ENCODE measurements around the gene ME3. TPM values are rescaled to one million over a fixed set of nuclear protein-coding genes. Genes with fewer than 3 reads are reported as not detected.

Gene ME3
- total RNA-seq, 2 donors from 2014 or later: 13.8 to 20.3 TPM

DNA sequence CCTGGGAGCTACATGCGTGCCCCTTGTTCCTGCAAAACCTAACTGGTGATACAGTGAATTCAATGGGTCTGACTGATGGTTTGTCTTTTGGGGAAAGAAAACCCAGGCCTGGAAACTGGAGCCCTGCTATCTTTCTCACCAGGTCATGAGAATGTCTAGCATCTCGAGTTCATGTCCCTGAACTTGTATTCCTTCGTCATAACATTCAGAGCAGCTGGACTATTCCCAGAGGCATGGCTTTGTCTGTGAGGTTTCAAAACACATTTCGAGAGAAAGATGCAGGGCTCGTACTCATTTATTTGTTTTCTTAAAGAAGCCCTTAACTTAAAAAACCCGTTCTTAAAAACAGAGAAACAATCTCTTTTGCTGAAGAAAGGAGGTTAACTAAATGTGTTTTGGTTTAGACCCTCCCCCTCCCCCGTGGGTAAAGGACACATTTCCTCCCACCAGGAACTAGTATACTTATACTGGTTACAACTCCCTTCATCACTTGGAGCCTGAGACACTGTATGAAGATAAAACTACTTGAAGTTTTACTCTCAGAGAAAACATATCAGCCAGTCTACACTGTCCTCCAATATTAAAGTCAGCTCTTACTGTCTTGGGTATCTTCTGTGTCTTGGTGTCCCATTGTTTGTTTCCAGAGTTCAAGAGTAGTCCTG is 43.2 kb downstream of the ME3 start:
- Histone ChIP-seq H3K4me1 (no peaks in the 10 kb centered on the region), H3K4me3 (no peak overlapping the region), H3K27ac (no peak overlapping the region), H3K36me3 (no peaks in the 10 kb centered on the region), H3K9ac (ENCODE audit: low read depth in 2 of 2, low read length in 2 of 2) (no peak overlapping the region), H3K27me3 (no peaks in the 10 kb centered on the region), H3K9me3 (no peaks in the 10 kb centered on the region)
- DNase-seq: no peak
- TF ChIP-seq, protein P1, sequence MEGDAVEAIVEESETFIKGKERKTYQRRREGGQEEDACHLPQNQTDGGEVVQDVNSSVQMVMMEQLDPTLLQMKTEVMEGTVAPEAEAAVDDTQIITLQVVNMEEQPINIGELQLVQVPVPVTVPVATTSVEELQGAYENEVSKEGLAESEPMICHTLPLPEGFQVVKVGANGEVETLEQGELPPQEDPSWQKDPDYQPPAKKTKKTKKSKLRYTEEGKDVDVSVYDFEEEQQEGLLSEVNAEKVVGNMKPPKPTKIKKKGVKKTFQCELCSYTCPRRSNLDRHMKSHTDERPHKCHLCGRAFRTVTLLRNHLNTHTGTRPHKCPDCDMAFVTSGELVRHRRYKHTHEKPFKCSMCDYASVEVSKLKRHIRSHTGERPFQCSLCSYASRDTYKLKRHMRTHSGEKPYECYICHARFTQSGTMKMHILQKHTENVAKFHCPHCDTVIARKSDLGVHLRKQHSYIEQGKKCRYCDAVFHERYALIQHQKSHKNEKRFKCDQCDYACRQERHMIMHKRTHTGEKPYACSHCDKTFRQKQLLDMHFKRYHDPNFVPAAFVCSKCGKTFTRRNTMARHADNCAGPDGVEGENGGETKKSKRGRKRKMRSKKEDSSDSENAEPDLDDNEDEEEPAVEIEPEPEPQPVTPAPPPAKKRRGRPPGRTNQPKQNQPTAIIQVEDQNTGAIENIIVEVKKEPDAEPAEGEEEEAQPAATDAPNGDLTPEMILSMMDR (IDR thresholded peaks at IDR 0.05): no peak
- intact Hi-C loops (cut with DNase I): no loop called here

DNA sequence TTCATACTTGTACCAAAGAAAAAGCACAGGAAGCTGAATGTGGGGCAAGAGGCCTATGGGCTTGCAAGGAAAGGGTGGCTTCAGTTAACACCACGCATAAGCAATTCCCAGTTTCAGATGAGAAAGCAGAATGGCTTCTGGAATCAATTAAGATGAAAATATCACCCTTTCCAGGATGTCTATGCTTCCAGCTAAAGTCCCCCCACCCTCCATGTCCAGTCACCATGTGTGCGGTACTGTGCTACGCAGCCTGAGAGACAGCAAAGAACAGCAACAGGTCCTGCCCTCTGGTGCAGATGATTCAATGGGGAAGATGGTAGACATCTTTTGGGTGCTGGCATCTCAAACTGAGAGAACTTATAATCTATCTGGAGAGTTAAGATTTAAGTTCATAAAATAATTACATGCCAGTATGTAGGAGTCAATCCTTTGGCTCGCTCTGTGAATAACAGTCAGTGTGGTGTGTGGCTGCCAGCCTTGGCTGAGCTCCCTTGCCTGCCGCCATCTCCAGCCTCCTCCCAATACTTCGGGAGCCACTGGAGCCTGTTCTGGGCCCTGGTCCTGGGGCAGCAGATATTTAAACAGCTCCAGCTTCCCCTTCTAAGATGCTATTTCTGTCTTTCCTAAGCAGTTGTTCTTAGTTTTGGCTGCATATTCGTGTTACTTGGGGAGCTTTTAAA is 44.5 kb downstream of the ME3 start:
- no peaks in the 10 kb centered on the region for H3K9me3 ChIP-seq
- no peaks in the 10 kb centered on the region for H3K36me3 ChIP-seq
- intact Hi-C loops (cut with DNase I): no loop called here
- H3K4me3 ChIP-seq: no peak overlapping the region
- no peaks in the 10 kb centered on the region for H3K4me1 ChIP-seq
- no peak overlapping the region for H3K9ac ChIP-seq (ENCODE audit: low read depth in 2 of 2, low read length in 2 of 2)
- TF ChIP-seq, protein P1 (IDR thresholded peaks at IDR 0.05): no peak
- DNase-seq: no peak
- H3K27me3 ChIP-seq: no peaks in the 10 kb centered on the region
- no peak overlapping the region for H3K27ac ChIP-seq

DNA sequence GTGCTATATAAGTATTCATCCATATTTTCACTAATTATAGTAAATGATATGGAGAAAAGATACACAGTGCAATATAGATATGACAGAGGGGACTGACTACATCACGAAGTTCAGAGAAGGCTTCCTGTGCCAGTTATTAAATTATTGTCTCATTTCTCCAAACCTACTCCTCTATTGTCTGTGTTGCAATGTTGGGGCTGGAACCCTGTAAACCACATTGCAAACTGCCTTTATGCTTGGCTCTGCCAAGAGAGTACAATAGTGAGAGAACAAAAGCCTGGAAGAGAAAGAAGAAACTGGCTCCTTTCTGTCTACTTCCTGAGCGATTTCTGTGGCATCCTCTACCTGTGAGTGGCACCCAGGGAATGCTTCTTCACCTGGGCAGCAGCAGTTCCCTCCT is 46.4 kb downstream of the ME3 start:
- no peak for DNase-seq
- intact Hi-C loops (cut with DNase I): no loop called here
- Histone ChIP-seq H3K9ac (ENCODE audit: low read depth in 2 of 2, low read length in 2 of 2) (no peak overlapping the region), H3K9me3 (no peaks in the 10 kb centered on the region), H3K4me3 (no peak overlapping the region), H3K36me3 (no peaks in the 10 kb centered on the region), H3K4me1 (no peaks in the 10 kb centered on the region), H3K27me3 (no peaks in the 10 kb centered on the region), H3K27ac (no peak overlapping the region)
- TF ChIP-seq, protein P1 (IDR thresholded peaks at IDR 0.05): no peak

DNA sequence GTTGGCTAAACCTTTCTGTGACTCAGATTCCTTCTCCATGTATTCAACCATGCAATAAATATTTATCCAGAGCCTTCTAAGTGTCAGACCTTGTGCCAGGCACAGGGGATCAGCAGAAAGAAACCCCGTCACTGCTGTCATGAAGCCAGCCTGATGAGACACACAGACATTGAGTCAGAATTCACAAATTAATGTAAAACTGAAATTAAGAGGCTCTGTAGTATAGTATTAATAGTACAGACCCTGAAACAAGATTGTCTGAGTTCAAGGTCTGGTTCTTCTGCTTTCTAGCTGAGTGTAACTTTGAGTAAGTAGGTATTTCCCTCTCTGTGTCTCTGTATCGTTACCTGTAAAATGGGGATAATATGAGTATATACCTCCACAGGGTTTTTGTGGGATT is 46.9 kb downstream of the ME3 start:
- no peak overlapping the region for H3K4me3 ChIP-seq
- H3K27me3 ChIP-seq: no peaks in the 10 kb centered on the region
- intact Hi-C loops (cut with DNase I): no loop called here
- no peaks in the 10 kb centered on the region for H3K36me3 ChIP-seq
- H3K9me3 ChIP-seq: no peaks in the 10 kb centered on the region
- H3K9ac ChIP-seq (ENCODE audit: low read depth in 2 of 2, low read length in 2 of 2): no peak overlapping the region
- H3K4me1 ChIP-seq: no peaks in the 10 kb centered on the region
- DNase-seq: no peak
- no peak overlapping the region for H3K27ac ChIP-seq
- TF ChIP-seq, protein P1 (IDR thresholded peaks at IDR 0.05): no peak

DNA sequence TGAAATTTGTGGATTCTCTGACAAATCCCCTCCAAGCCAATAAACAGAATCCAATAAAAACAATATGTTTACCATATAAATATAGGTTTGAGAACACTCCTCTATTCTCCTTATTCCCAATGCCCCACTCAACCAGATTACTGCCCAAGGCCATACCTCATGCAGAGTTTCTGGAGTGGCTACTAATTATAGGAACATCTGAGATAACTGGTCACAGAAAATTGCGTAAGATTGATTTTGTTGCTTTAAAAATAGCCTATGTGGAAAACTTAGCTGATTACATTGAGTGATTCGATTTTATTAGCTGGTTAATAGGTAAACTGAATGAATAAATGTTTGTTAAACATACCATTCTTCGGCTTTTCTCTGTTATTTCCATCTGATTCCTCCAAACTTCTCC is 48.0 kb downstream of the ME3 start:
- no peak for DNase-seq
- H3K4me3 ChIP-seq: no peak overlapping the region
- no peak overlapping the region for H3K9ac ChIP-seq (ENCODE audit: low read depth in 2 of 2, low read length in 2 of 2)
- H3K36me3 ChIP-seq: no peaks in the 10 kb centered on the region
- H3K4me1 ChIP-seq: no peaks in the 10 kb centered on the region
- no peak overlapping the region for H3K27ac ChIP-seq
- TF ChIP-seq, protein P1 (IDR thresholded peaks at IDR 0.05): no peak
- no peaks in the 10 kb centered on the region for H3K27me3 ChIP-seq
- no peaks in the 10 kb centered on the region for H3K9me3 ChIP-seq
- intact Hi-C loops (cut with DNase I): no loop called here

Measured in colonic mucosa (tissue), 4 donors.